Choroid plexus epithelial cell (primary cell): Measurements from ENCODE around the gene ESAM.

Experiments
- DNase-seq: peaks from one replicate; pipeline ENCODE4 v3.0.0-alpha.2; 2010; ENCODE audit warnings: low read depth
- H3K4me3 ChIP-seq: 2 replicates; pipeline ENCODE4 v1.5.1; 2011; ENCODE audit warnings: low read depth, mild to moderate bottlenecking, control low read depth, low read length, moderate library complexity
- TF ChIP-seq, protein P1 (sequence below): conservative IDR thresholded peaks from 2 replicates; pipeline ENCODE4 v1.5.1; 2011; ENCODE audit warnings: low read depth, mild to moderate bottlenecking, control low read depth, inconsistent platforms, low read length, moderate library complexity

Gene ESAM, protein sequence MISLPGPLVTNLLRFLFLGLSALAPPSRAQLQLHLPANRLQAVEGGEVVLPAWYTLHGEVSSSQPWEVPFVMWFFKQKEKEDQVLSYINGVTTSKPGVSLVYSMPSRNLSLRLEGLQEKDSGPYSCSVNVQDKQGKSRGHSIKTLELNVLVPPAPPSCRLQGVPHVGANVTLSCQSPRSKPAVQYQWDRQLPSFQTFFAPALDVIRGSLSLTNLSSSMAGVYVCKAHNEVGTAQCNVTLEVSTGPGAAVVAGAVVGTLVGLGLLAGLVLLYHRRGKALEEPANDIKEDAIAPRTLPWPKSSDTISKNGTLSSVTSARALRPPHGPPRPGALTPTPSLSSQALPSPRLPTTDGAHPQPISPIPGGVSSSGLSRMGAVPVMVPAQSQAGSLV

DNA sequence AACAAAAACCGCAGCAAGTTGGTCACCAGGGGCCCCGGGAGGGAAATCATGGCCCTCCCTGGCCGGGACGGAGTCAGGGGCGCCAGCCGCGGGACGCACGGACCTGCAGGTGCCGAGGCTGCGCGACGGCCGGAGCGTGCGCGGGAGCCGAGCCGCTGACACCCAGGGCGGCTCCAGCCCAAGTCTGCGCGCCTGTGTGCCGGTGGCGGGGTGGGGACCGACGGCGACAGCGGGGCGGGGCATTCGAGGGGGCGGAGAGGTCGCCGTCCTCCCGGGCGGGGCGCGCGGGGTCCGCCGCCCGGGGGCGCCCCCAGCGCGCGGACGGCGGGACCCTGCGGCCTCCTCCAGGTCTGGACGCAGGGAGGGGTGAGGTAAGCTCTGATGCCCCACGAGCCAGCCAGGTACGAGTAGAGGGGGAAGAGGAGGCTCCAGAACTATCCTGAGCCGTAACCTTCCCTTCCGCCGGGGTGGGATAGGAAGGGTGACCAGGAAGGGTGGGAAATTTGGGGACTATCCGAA lies at the start of gene ESAM:
ESAM (minus strand) TSS at position 186 of the 519 bp plus-strand sequence; CDS start at position 50, 136 bp downstream.
- DNase-seq, result no peak
- peak within 1 kb of the TSS; percentile 55 for H3K4me3 ChIP-seq
- TF ChIP-seq, protein P1, sequence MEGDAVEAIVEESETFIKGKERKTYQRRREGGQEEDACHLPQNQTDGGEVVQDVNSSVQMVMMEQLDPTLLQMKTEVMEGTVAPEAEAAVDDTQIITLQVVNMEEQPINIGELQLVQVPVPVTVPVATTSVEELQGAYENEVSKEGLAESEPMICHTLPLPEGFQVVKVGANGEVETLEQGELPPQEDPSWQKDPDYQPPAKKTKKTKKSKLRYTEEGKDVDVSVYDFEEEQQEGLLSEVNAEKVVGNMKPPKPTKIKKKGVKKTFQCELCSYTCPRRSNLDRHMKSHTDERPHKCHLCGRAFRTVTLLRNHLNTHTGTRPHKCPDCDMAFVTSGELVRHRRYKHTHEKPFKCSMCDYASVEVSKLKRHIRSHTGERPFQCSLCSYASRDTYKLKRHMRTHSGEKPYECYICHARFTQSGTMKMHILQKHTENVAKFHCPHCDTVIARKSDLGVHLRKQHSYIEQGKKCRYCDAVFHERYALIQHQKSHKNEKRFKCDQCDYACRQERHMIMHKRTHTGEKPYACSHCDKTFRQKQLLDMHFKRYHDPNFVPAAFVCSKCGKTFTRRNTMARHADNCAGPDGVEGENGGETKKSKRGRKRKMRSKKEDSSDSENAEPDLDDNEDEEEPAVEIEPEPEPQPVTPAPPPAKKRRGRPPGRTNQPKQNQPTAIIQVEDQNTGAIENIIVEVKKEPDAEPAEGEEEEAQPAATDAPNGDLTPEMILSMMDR, result no peak

DNA sequence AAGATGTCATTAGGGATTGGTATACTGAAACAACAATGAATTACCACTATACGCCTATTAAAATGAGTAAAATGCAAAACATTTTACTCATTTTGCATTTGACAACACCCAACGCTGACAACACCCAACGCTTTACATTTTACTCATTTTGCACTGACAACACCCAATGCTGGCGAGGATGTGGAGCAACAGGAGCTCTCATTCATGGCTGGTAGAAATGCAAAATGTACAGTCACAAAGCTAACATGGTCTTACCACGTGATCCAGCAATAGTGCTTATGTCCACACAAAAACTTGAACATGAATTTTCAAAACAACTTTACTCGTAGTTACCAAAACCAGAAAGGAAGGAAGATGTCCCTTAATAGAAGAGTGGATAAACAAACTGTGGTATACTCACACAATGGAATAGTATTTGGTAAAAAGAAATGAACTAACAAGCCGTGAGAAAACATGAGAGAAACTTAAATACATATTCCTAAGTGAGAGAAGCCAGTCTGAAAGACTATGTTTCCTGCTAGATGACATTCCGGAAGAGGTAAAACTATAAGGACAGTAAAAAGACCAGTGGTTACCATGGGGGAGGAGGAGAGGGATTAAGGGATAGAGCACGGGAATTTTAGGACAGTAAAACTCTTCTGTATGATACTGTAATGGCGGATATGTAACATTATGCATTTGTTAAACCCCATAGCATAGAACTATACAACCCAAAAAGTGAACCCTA lies 49.5 kb upstream of the ESAM start:
- TF ChIP-seq, protein P1, result no peak
- H3K4me3 ChIP-seq, result no peak overlapping the region
- no peak for DNase-seq

DNA sequence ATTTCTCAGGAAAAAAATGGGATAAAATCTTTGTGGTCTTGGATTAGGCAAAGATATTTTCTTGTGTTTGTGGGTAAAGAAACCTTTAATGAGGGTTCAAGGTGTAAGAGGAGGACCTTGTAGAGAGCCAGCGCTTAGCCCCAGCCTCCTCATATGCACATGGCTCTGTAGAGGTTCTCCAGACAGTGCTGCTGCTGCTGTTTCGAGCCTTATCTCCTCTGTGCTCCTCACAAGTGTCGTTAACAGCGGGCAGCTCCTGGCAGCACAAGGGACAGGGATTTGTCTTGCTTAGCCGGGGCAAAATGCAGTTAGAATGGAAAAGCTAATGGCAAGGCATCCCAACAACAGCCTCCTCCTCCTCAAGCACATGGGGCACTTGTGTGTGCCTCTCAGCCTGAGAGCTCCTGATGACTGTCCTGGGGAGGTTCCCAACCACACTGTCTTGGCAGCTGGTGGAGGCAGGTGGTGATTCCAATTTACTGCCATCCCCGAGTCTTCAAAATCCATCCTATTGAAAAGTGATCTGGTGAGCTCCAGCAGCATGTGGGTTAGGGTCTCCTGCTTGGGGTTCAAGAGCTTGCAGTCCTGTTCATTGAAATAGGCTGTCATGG lies 45.7 kb upstream of the ESAM start:
- no peak for DNase-seq
- TF ChIP-seq, protein P1, result no peak
- no peak overlapping the region for H3K4me3 ChIP-seq

DNA sequence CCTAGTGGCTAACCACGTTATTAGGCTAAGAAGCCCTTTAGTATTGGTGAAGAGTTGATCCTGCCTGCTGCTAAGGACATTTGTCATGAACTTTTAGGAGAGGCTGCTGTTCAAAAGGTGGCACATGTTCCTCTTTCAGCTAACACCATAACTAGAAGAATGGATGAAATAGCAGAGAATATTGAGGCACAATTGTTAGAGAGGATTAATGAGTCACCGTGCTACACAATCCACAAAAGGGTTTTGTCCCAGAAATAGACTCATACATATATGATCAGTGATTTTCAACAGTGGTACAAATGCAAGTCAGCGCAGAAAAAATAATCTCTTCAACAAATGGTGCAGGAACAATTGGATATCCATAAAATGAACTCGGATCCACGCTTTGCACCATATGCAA lies 45.1 kb upstream of the ESAM start:
- no peak for DNase-seq
- TF ChIP-seq, protein P1, result no peak
- no peak overlapping the region for H3K4me3 ChIP-seq

DNA sequence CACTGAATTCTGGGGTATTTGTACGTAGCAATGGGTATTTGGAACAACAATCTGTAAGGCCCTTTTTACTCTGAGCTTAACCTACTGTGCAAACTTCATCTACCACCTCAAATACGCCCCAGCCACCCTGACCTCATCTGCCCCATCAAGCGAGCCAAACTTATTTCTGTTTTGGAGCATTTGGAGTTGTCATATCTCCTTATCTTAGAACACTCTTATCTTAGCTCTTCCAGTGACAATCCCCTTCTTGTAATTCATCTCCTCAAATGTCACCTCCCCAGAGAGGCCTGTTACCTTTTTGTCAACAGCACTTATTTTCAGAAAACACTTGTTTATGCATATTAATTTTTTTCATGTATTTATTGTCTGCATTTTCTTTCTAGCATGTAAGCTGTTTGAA lies 42.8 kb upstream of the ESAM start:
- TF ChIP-seq, protein P1, result no peak
- no peak for DNase-seq
- no peak overlapping the region for H3K4me3 ChIP-seq

DNA sequence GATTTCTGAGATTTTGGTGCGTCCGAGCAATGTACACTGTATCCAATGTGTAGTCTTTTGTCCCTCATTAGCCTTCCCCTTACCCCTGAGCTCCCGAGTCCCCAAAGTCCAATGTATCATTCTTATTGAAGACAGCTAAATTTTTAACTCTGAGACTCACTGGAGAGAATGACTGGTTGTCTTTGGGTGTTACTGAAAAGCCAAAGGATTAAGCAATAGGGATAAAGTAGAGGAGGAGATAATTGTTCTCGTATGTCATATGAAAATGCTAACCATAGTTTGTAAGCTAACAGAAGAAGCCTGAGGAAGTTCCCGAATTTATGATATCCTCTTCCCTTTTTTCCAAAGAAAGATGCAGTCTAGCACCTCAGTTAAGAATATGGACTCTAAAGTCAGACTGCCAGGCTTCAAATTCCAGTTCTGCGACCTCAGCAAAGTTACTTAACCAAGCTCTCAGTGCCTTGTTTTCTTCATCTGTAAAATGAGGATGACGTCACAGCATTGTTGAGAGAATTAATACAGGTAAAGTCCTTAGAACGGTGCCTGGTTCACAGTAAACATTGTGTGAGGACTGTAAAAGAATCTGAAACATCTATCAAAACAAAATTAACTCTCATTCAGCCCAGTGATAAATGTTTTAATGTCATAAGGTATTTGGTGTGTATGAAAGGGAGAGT lies 39.7 kb upstream of the ESAM start:
- DNase-seq, result peak; percentile 16
- TF ChIP-seq, protein P1, result no peak
- H3K4me3 ChIP-seq, result no peak overlapping the region
